Vagina (tissue), 2 donors: Measurements from ENCODE around the gene PRR5L.

Source experiments
- CTCF ChIP-seq, 3 experiments: fragments of 450-650 bp in 2 of 3; fragments of 200-600 bp in 1 of 3; sonication (generic) in 1 of 3; IDR thresholded peaks; one replicate each; pipeline ENCODE4 v1.5.1; 2017 to 2019; ENCODE audit warnings: antibody characterized with exemption in 3 of 3, mild to moderate bottlenecking in 2 of 3, moderate library complexity in 2 of 3
- POLR2AphosphoS5 ChIP-seq, 2 donors: sonication (generic); formaldehyde crosslinking; IDR thresholded peaks; one replicate each; pipeline ENCODE4 v1.9.0; 2017; ENCODE audit warnings: antibody characterized with exemption in 2 of 2, mild to moderate bottlenecking in 2 of 2, low read depth in 1 of 2; ENCODE audit not compliant: insufficient read depth in 1 of 2

GRCh38 chr11:36431429-36432092 lies 135.5 kb downstream of the PRR5L start:
- TF ChIP-seq CTCF (IDR thresholded peaks at IDR 0.05) (no peak), POLR2AphosphoS5 (IDR thresholded peaks at IDR 0.05; ENCODE audit: insufficient read depth in 1 of 2, low read depth in 1 of 2) (peak in 1 of 2 donors; percentile 24)
